Measurements from ENCODE around the gene YKT6.

GRCh38 chr7:44194069-44194468 is 6.7 kb upstream of the YKT6 start:
- TF ChIP-seq CTCF (conservative IDR thresholded peaks at IDR 0.05) (no peak), ZFX (IDR thresholded peaks at IDR 0.05) (no peak)
